NCI-H2081 treated with DMSO at 0.1 percent for 48 hours (cell line): ENCODE results near the gene GRAMD4.

Experiments used
- DNase-seq: peaks from one replicate; lab custom pipeline; 2025; lab: John Stamatoyannopoulos, UW

The GRAMD4 gene

DNA sequence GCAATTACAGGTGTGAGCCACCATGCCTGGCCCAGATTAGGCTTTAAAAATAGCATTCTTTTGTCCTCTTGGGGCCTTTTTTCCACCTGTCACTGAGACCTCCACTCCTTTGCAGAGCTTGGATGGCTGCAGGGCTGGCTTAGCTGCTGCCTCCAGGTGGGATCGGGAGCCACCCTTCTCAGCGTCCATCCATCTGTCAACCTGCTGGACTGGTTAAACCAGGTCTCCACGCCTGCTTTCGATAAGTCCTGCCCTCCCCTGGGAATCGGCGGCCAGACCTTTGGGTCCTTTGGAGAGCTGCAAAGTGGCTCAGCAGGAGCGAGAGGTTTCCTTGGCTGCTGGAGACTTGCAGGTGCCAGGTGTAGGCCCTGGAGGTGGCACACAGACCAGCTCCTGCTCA is 23.4 kb upstream of the GRAMD4 start:
- no peak for DNase-seq

DNA sequence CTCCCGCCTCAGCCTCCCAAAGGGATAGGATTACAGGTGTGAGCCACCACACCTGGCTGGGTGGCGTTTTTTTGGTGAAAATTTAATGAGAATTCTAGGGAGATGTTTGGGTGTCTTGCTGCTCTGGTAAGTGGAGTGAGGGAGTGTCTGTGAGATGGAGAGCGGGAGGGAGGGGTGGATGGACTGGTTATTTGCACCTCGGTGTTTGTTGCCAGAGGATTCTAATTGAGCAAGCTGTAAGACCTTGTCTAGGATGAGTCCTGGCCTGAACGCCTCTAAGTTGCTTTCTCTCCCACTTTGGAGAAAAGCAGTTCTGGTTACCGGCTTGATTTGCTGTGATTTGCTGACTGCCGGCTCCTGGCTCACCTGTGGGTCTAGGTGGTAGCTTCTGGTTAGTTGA is 22.0 kb upstream of the GRAMD4 start:
- no peak for DNase-seq

GRCh38 chr22:46598737-46599424 is 21.3 kb upstream of the GRAMD4 start:
- DNase-seq, result no peak

GRCh38 chr22:46600273-46600796 is 19.9 kb upstream of the GRAMD4 start:
- no peak for DNase-seq

DNA sequence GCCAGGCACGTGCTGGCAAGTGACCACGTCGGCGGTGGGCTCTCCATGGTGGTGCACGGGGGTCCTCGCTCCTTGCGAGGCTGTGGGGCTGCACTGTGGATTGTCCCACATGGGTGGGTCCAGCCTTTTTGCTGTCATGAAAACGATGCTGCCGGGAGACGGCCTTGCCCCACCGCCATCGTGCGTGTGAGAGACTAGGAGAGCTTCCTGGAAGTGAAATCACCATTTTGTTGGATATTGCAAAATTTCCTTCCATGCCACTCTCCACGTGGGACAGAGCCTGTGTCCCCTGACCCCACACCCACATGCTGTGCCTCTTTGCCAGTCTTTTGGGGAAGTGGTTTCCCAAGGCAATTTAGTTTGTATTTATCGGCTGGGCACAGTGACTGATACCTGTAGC is 18.2 kb upstream of the GRAMD4 start:
- DNase-seq, result no peak

GRCh38 chr22:46604306-46604690 is 15.9 kb upstream of the GRAMD4 start:
- DNase-seq, result no peak

DNA sequence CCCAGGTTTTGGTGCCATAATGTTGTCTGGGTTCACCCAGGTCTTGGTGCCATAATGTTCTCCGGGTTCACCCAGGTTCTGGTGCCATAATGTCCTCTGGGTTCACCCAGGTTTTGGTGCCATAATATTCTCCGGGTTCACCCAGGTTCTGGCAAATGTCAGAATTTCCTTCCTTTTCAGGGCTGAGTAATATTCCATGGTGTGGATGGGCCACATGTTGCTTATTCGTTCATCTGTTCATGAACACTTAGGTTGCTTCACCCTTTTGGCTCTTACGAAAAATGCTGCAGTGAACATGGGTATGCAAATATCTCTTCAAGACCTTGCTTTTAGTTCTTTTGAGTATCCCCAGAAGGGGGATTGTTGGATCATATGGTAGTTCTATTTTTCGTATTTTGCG is 15.1 kb upstream of the GRAMD4 start:
- DNase-seq, result no peak

- no peak for DNase-seq
Measured at GRCh38 chr22:46606886-46607285, 13.3 kb upstream of the GRAMD4 start.

- no peak for DNase-seq
Measured at GRCh38 chr22:46607483-46608114, 12.6 kb upstream of the GRAMD4 start.

GRCh38 chr22:46609175-46609690 is 11.0 kb upstream of the GRAMD4 start:
- no peak for DNase-seq

- no peak for DNase-seq
Measured at GRCh38 chr22:46609724-46610201, 10.4 kb upstream of the GRAMD4 start.

GRCh38 chr22:46610356-46610755 is 9.8 kb upstream of the GRAMD4 start:
- no peak for DNase-seq

GRCh38 chr22:46611189-46611588 is 9.0 kb upstream of the GRAMD4 start:
- DNase-seq, result no peak

DNA sequence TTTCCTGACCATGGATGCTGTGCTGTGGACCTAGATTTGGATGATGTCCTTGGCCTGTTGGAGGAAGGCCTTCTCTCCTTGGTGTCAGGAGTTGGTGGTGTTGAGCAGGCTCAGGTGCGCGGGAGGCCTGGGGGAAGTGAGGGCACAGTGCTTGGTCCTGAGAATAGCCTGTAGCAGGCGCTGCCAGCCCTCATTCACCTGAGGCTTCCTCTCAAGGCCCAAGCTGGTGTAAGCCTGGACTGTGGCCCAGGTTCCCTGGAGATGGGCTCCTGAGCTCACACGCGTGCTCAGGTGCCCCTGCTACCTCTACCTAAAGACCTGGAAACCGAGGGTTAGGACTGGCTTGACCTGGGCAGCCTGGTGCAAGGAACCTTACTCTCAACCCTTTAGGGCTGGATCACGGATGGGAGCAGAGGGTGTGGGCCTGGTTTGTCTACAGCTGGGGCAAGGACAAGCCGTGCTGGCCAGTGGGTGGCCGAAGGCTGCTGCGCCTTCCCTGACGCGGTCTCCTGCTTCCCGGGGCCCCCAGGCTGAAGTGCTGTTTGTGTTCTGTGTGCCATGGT is 7.8 kb upstream of the GRAMD4 start:
- no peak for DNase-seq

DNA sequence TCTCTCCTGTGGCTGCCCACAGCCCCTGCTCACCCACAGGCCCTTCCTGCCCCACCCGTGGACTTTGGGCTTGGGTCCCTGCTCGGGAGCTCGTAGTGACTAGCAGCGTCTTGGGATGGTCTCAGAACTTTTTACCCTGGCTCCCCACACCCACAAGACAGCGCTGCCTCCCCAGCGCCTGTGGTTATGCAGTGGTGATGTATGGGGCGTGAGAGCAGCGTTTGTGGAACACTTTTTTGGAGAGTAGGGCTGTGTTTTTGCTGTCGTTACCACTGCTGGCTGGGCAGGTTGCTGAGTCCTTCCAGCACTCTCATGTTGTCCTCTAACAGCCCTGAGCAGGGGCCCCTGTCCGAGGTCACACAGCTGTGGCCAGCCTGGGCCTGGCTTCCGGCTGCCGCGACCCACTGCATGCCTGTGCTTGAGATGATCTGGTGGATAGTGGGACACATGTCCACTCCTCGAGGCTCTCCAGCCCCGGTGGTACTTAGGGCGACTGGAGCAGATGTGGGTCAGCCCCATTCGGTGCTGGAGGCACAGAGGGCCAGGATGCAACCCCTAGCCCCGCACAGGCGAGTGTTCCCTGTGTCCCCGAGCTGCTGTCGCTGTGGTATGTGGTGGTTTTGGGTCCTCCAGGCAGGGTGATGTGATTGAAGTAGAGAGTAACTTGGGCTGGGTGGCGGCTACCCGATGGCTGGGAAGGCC is 7.1 kb upstream of the GRAMD4 start:
- no peak for DNase-seq

DNA sequence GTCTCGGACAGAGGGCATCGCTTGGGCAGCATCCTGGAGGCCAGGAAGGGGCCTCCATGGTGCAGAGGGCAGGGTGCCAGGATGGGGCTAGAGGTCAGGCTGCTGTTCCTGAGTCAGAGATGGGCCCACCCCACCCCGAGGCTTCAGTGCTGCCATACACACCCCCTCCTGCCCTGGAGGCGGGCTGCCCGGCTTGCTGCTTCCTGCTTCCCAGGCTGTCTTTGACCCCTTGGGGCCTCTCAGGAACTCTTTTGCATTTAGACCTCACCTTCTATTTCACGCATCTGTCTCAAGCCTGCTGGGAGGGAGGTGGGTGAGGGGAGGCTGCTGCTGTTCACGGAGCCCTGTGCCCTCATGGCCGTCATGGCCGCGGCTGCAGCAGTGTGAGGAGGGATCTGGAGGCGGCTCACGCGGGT is 6.6 kb upstream of the GRAMD4 start:
- no peak for DNase-seq

GRCh38 chr22:46614025-46614931 is 5.9 kb upstream of the GRAMD4 start:
- DNase-seq, result no peak

DNA sequence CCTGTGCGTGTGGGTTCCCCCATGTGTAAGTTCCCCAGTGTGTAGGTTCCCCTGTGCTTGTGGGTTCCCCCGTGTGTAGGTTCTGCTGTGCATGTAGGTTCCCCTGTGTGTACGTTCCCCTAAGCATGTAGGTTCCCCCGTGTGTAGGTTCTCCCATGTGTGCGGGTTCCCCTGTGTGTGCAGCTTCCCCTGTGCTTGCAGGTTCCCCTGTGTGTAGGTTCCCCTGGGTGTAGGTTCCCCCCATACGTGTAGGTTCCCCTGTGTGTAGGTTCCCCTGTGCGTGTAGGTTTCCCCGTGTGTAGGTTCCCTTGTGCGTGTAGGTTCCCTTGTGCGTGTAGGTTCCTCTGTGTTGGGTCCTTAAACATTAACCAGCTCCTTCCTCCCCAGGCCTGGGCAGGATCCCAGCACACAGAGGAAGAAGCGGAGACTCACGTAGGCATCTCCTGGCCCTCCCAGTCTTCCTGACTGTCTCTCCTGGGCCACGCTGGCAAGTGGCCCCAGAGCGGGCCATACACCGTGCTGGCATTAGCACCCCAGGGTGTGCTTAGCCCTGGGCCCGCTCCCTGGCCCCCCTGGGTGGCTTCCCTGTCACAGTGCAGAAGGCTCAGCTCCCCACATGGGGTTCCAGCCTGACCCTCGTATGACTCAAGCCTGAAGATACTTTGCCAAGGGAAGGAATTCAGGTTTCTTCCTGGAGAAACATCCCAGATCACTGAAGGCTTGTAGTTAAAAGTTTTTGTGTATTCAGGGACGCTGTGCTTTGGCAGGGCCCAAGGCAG is 2.8 kb upstream of the GRAMD4 start:
- DNase-seq, result no peak

DNA sequence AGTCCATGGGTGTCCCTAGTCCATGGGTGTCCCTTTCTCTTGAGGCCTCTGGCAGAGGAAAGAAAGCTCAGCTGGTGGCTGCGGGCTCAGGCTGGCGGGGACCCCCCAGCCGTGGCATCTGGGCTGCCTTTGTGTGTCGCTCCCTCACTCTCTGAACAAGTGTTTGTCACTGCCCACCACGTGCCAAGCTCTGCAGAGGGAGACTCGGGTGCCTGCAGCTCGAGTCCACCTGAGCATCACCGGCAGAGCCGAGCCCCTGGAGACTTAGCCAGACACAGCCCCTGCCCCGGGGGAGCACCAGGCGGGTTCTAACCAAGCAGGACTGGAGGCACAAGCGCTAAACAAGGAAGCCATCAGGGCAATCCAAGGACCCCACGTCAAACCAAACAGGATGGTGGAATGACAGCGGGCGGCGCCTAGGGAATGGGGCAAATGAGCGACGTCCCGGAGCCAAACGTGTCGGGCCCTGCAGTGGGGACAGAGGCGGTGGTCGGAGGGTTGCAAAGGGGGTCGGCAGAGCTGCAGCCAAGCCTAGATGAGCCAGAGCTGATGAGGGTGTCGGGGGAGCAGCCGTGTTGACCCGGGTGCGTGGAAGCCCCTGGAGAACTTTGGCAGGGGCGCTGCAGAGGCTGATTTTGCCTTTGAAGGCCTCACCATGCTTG is 2.1 kb upstream of the GRAMD4 start:
- DNase-seq, result no peak

DNA sequence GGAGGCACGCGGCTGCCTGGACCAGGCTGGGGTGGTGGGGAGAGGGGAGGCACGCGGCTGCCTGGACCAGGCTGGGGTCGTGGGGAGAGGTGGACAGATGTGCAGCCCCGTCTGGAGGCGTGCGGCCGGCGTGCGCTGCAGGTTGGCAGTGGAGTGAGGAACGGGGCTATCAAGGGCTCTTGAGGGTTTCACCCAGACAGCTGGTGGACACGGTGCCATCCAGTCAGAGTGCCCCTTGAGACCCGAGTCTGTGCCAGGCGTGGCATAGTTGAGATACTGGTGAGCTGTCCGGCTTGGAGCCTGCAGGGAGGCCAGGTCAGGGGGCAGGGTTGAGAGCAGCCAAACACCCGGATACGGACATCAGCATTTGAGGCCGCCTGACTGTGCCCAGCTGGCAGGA is 1.5 kb upstream of the GRAMD4 start:
- DNase-seq, result no peak
